Measurements from ENCODE around the gene FZD4.

FZD4 gene

GRCh38 chr11:86904001-86904400 lies 51.2 kb downstream of the FZD4 start:
- no peak for DNase-seq

GRCh38 chr11:86902345-86902744 lies 52.9 kb downstream of the FZD4 start:
- DNase-seq, result no peak

- DNase-seq, result no peak
These were observed 53.6 kb downstream of the FZD4 start for GRCh38 chr11:86901599-86901998.

GRCh38 chr11:86900162-86900561 lies 55.0 kb downstream of the FZD4 start:
- no peak for DNase-seq

- DNase-seq, result no peak
These were observed 56.5 kb downstream of the FZD4 start for GRCh38 chr11:86898689-86899088.

- DNase-seq, result no peak
These were observed 58.8 kb downstream of the FZD4 start for GRCh38 chr11:86896441-86896841.
